HEK293 (cell line): ENCODE results near the gene PMEL.

Experiments
- CTCF ChIA-PET: fragments of 350-600 bp; formaldehyde crosslinking; extraction: SDS; loops from one replicate; lab custom pipeline; 2021; ENCODE audit warnings: antibody characterized with exemption; lab: Yijun Ruan, JAX
- POLR2A ChIA-PET: fragments of 300-600 bp; formaldehyde crosslinking; extraction: SDS; loops from one replicate; lab custom pipeline; 2020; ENCODE audit warnings: antibody characterized with exemption, inconsistent platforms; lab: Yijun Ruan, JAX
- H3K27ac ChIP-seq: fragments of 200-500 bp; sonication (Bioruptor generic); 2 replicates; pipeline ENCODE4 v1.5.1; 2014; ENCODE audit warnings: low read depth, low read length, control low read depth, inconsistent platforms; ENCODE audit errors: extremely low read depth
- H3K36me3 ChIP-seq, 2 experiments: fragments of 200-500 bp in 1 of 2; sonication (Bioruptor generic) in 1 of 2; 1 replicate in 1 of 2; 2 replicates in 1 of 2; pipeline ENCODE4 v1.5.1; 2014 to 2017; ENCODE audit warnings: inconsistent platforms in 2 of 2, low read length in 2 of 2; ENCODE audit not compliant: control insufficient read depth in 2 of 2, insufficient read depth in 1 of 2
- H3K4me1 ChIP-seq: fragments of 200-500 bp; sonication (Bioruptor generic); 2 replicates; pipeline ENCODE4 v1.5.1; 2014; ENCODE audit warnings: mild to moderate bottlenecking, low read length, inconsistent platforms; ENCODE audit not compliant: control insufficient read depth, insufficient read depth
- H3K4me3 ChIP-seq: 2 replicates; pipeline ENCODE4 v1.5.1; 2011; ENCODE audit warnings: low read depth, mild to moderate bottlenecking, control low read depth, low read length, moderate library complexity
- H3K9me3 ChIP-seq: fragments of 200-500 bp; sonication (Bioruptor generic); 2 replicates; pipeline ENCODE4 v1.5.1; 2014; ENCODE audit warnings: low read depth, low read length, inconsistent platforms; ENCODE audit not compliant: control insufficient read depth, insufficient read depth
- CTCF ChIP-seq: fragments of 450-650 bp; formaldehyde crosslinking; IDR thresholded peaks from 2 replicates; pipeline ENCODE4 v1.5.1; 2016; ENCODE audit warnings: missing biosample characterization, missing genetic modification characterization
- IKZF3 ChIP-seq: fragments of 450-650 bp; IDR thresholded peaks from 2 replicates; pipeline ENCODE4 v1.5.0; 2018; ENCODE audit warnings: missing biosample characterization, mild to moderate bottlenecking, missing genetic modification characterization, moderate library complexity
- KLF7 ChIP-seq: fragments of 450-650 bp; formaldehyde crosslinking; IDR thresholded peaks from 2 replicates; pipeline ENCODE4 v1.5.1; 2016; ENCODE audit warnings: missing biosample characterization, missing genetic modification characterization, borderline replicate concordance
- KLF8 ChIP-seq: fragments of 450-650 bp; formaldehyde crosslinking; IDR thresholded peaks from 2 replicates; pipeline ENCODE4 v1.5.1; 2016; ENCODE audit warnings: missing biosample characterization, missing genetic modification characterization
- MYNN ChIP-seq: fragments of 450-650 bp; formaldehyde crosslinking; IDR thresholded peaks from 2 replicates; pipeline ENCODE4 v1.5.1; 2016; ENCODE audit warnings: missing biosample characterization, missing genetic modification characterization, borderline replicate concordance
- PRDM2 ChIP-seq: fragments of 450-650 bp; formaldehyde crosslinking; IDR thresholded peaks from 2 replicates; pipeline ENCODE4 v1.5.1; 2016; ENCODE audit warnings: missing biosample characterization, missing genetic modification characterization, borderline replicate concordance
- PRDM6 ChIP-seq: fragments of 450-650 bp; formaldehyde crosslinking; IDR thresholded peaks from 2 replicates; pipeline ENCODE4 v1.5.1; 2017; ENCODE audit warnings: missing biosample characterization, missing genetic modification characterization
- YY2 ChIP-seq: fragments of 450-650 bp; formaldehyde crosslinking; IDR thresholded peaks from 2 replicates; pipeline ENCODE4 v1.5.1; 2016; ENCODE audit warnings: missing biosample characterization, missing genetic modification characterization
- ZBTB10 ChIP-seq: fragments of 450-650 bp; formaldehyde crosslinking; IDR thresholded peaks from 2 replicates; pipeline ENCODE4 v1.5.1; 2016; ENCODE audit warnings: missing biosample characterization, missing genetic modification characterization
- ZIC2 ChIP-seq: fragments of 450-650 bp; formaldehyde crosslinking; IDR thresholded peaks from 2 replicates; pipeline ENCODE4 v1.5.1; 2016; ENCODE audit warnings: missing biosample characterization, missing genetic modification characterization
- ZNF10 ChIP-seq: fragments of 450-650 bp; formaldehyde crosslinking; IDR thresholded peaks from 2 replicates; pipeline ENCODE4 v1.5.1; 2017; ENCODE audit warnings: missing biosample characterization, missing genetic modification characterization
- ZNF121 ChIP-seq: fragments of 450-650 bp; formaldehyde crosslinking; IDR thresholded peaks from 2 replicates; pipeline ENCODE4 v1.5.1; 2016; ENCODE audit warnings: missing biosample characterization, missing genetic modification characterization
- ZNF133 ChIP-seq: fragments of 450-650 bp; formaldehyde crosslinking; IDR thresholded peaks from 2 replicates; pipeline ENCODE4 v1.5.1; 2016; ENCODE audit warnings: missing biosample characterization, missing genetic modification characterization
- ZNF140 ChIP-seq: fragments of 450-650 bp; formaldehyde crosslinking; IDR thresholded peaks from 2 replicates; pipeline ENCODE4 v1.5.1; 2016; ENCODE audit warnings: missing biosample characterization, missing genetic modification characterization
- ZNF155 ChIP-seq: fragments of 450-650 bp; formaldehyde crosslinking; IDR thresholded peaks from 2 replicates; pipeline ENCODE4 v1.5.1; 2016; ENCODE audit warnings: missing biosample characterization, missing genetic modification characterization
- ZNF214 ChIP-seq: fragments of 450-650 bp; formaldehyde crosslinking; IDR thresholded peaks from 2 replicates; pipeline ENCODE4 v1.5.1; 2017; ENCODE audit warnings: missing biosample characterization, mild to moderate bottlenecking, missing genetic modification characterization, borderline replicate concordance
- ZNF292 ChIP-seq: fragments of 450-650 bp; formaldehyde crosslinking; IDR thresholded peaks from 2 replicates; pipeline ENCODE4 v1.5.1; 2016; ENCODE audit warnings: low read depth, missing biosample characterization, missing genetic modification characterization, borderline replicate concordance
- ZNF366 ChIP-seq: fragments of 450-650 bp; formaldehyde crosslinking; conservative IDR thresholded peaks from 2 replicates; pipeline ENCODE4 v1.5.1; 2016; ENCODE audit warnings: missing biosample characterization, missing genetic modification characterization
- ZNF521 ChIP-seq: fragments of 450-650 bp; formaldehyde crosslinking; IDR thresholded peaks from 2 replicates; pipeline ENCODE4 v1.5.1; 2017; ENCODE audit warnings: missing biosample characterization, mild to moderate bottlenecking, missing genetic modification characterization
- ZNF549 ChIP-seq: fragments of 450-650 bp; IDR thresholded peaks from 2 replicates; pipeline ENCODE4 v1.5.1; 2018; ENCODE audit warnings: missing biosample characterization, missing genetic modification characterization, mild to moderate bottlenecking, inconsistent platforms, moderate library complexity
- ZNF596 ChIP-seq: fragments of 450-650 bp; IDR thresholded peaks from 2 replicates; pipeline ENCODE4 v1.5.0; 2018; ENCODE audit warnings: missing biosample characterization, mild to moderate bottlenecking, missing genetic modification characterization, moderate library complexity
- ZNF621 ChIP-seq: fragments of 450-650 bp; formaldehyde crosslinking; IDR thresholded peaks from 2 replicates; pipeline ENCODE4 v1.5.1; 2017; ENCODE audit warnings: missing biosample characterization, missing genetic modification characterization

Gene PMEL

GRCh38 chr12:55929306-55929791 lies 36.5 kb downstream of the PMEL start (continued):
- TF ChIP-seq CTCF (tag by site-specific recombination) (no peak), IKZF3 (tag by site-specific recombination) (no peak)

GRCh38 chr12:55927588-55928502 lies 38.0 kb downstream of the PMEL start, which contains the start of gene PYM1:
Gene PYM1 (minus strand): TSS chr12:55927894. CDS start chr12:55927761, 133 bp downstream.
- H3K4me3 ChIP-seq = peak within 1 kb of the TSS; percentile 80
- ChIA-PET POLR2A (interaction anchor here (0.6 to 4.4 kb wide), 10 partner anchors 12 to 189 kb away, joined by 4 to 42 read pairs (median 8); partner anchors contain the start of genes DNAJC14, ORMDL2, RAB5B and SARNP), CTCF (interaction anchor here (0.9 to 2.7 kb wide), 5 partner anchors 11 to 187 kb away, joined by 3 to 27 read pairs (median 3); no protein-coding TSS in a partner anchor)
- H3K4me1 ChIP-seq = peaks cover 4% of the 10 kb centered on the region; the same call in 1 of the 2 replicates
- H3K27ac ChIP-seq = peak within 1 kb of the TSS; percentile 94
- H3K36me3 ChIP-seq = peaks cover 10 to 11% of the 10 kb centered on the region in 2 experiments; a peak in 2 of 3 replicates
- no peaks in the 10 kb centered on the region for H3K9me3 ChIP-seq
- no peak for TF ChIP-seq PRDM6
- no peak for TF ChIP-seq ZNF621
- no peak for TF ChIP-seq YY2
- no peak for TF ChIP-seq ZIC2 (tag by site-specific recombination)
- no peak for TF ChIP-seq ZBTB10 (tag by site-specific recombination)
- no peak for TF ChIP-seq ZNF549 (tag by site-specific recombination)
- no peak for TF ChIP-seq ZNF521
- TF ChIP-seq ZNF292 (tag by site-specific recombination) = no peak
- no peak for TF ChIP-seq PRDM2 (tag by site-specific recombination)
- TF ChIP-seq ZNF133 (tag by site-specific recombination) = no peak
- no peak for TF ChIP-seq ZNF596 (tag by site-specific recombination)
- TF ChIP-seq MYNN (tag by site-specific recombination) = 0 out of 2 replicates have a peak, but pooled peaks have one; percentile 17
- peak; percentile 61; the same call in 1 of the 2 replicates for TF ChIP-seq ZNF366 (tag by site-specific recombination)
- TF ChIP-seq ZNF140 (tag by site-specific recombination) = no peak
- TF ChIP-seq ZNF155 (tag by site-specific recombination) = no peak
- no peak for TF ChIP-seq ZNF214 (tag by site-specific recombination)
- 0 out of 2 replicates have a peak, but pooled peaks have one; percentile 8 for TF ChIP-seq KLF7
- TF ChIP-seq ZNF121 (tag by site-specific recombination) = peak; percentile 80
- TF ChIP-seq KLF8 = peak; percentile 45; the same call in 1 of the 2 replicates
- no peak for TF ChIP-seq ZNF10 (tag by site-specific recombination)
